AG04450 (cell line): Measurements from ENCODE around the gene OR10H3. TPM values are rescaled to one million over a fixed set of nuclear protein-coding genes. Genes with fewer than 3 reads are reported as not detected.

Experiments
- CTCF ChIA-PET: fragments of 300-600, 350-600 bp; formaldehyde crosslinking; extraction: SDS; loops from one replicate; lab custom pipeline; 2022; ENCODE audit warnings: antibody characterized with exemption, inconsistent platforms; lab: Charles Lee
- POLR2A ChIA-PET: fragments of 350-600 bp; formaldehyde crosslinking; extraction: SDS; loops from one replicate; lab custom pipeline; 2021; ENCODE audit warnings: antibody characterized with exemption, inconsistent platforms; lab: Yijun Ruan, JAX
- DNase-seq: peaks from one replicate; pipeline ENCODE4 v3.0.0-alpha.2; 2011; ENCODE audit warnings: low read depth, low spot score
- H3K27ac ChIP-seq: one replicate; pipeline ENCODE4 v1.5.1; 2012; ENCODE audit warnings: low read depth, low read length, control low read depth
- H3K27me3 ChIP-seq: one replicate; pipeline ENCODE4 v1.6.0; 2012; ENCODE audit warnings: low read length; ENCODE audit not compliant: control insufficient read depth, insufficient read depth
- H3K4me3 ChIP-seq: 2 replicates; pipeline ENCODE4 v1.5.1; 2011; ENCODE audit warnings: mild to moderate bottlenecking, low read depth, low read length, control low read depth
- H3K9me3 ChIP-seq: 2 replicates; pipeline ENCODE4 v1.5.1; 2012; ENCODE audit warnings: low read length; ENCODE audit not compliant: control insufficient read depth, insufficient read depth
- CTCF ChIP-seq: IDR thresholded peaks from 2 replicates; pipeline ENCODE4 v1.5.1; 2011; ENCODE audit warnings: low read depth, low read length, control low read depth, inconsistent platforms
- polyA plus RNA-seq: library from polyadenylated mRNA; depleted of rRNA; stranded (reverse); fragments of >200 nt; gene quantifications from 2 replicates; pipeline ENCODE4 v1.2.3, GENCODE V29; 2011; rRNA removed

OR10H3 gene
- polyA plus RNA-seq, 1 experiment: not detected

DNA sequence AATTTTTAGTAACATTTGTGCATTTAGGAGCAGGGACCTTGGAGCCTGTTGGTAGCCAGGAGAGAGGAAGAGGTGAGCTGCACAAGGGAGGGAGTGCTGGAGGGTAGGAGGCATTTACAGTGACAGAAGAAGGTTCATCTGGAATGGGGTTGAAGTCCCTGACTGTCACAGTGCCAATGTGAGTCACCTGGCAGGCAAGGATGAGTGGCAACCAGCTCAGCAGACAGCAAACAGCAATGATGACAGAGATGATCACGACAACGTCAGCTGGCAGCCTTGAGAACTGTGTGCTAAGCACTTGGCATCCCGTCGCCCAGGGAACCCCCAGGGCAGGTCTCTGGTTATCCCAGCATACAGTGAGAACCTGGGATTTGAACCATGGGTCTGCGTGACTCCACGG is 52.3 kb downstream of the OR10H3 start:
- POLR2A ChIA-PET: no interaction called here
- H3K27me3 ChIP-seq: no peaks in the 10 kb centered on the region
- CTCF ChIA-PET: no interaction called here
- H3K9me3 ChIP-seq: peaks cover 13% of the 10 kb centered on the region
- H3K27ac ChIP-seq: no peak overlapping the region
- no peak overlapping the region for H3K4me3 ChIP-seq
- no peak for DNase-seq
- TF ChIP-seq CTCF: no peak

Other genes starting within 250 kb of the OR10H3 start
- gene CYP4F22, start 229.5 kb upstream of the OR10H3 start, polyA plus RNA-seq: not detected in 2 replicates
- not detected in 2 replicates for gene CYP4F8, start 122.8 kb upstream of the OR10H3 start, polyA plus RNA-seq
- gene CYP4F3, start 97.1 kb upstream of the OR10H3 start, polyA plus RNA-seq: 0.11 TPM in 1 of 2 replicates, not detected in the other
- not detected in 2 replicates for gene CYP4F12, start 64.9 kb upstream of the OR10H3 start, polyA plus RNA-seq
- gene OR10H2, start 10.0 kb upstream of the OR10H3 start, polyA plus RNA-seq: not detected in 2 replicates
- not detected in 2 replicates for gene OR10H5, start 49.7 kb downstream of the OR10H3 start, polyA plus RNA-seq
- not detected in 2 replicates for gene OR10H1, start 77.7 kb downstream of the OR10H3 start, polyA plus RNA-seq
- not detected in 2 replicates for gene CYP4F2, start 160.1 kb downstream of the OR10H3 start, polyA plus RNA-seq
- 0.07 TPM in 1 of 2 replicates, not detected in the other for gene CYP4F11, start 196.5 kb downstream of the OR10H3 start, polyA plus RNA-seq
- gene OR10H4, start 211.0 kb downstream of the OR10H3 start, polyA plus RNA-seq: not detected in 2 replicates